HepG2 (cell line): ENCODE results near the gene RCBTB2. TPM values are rescaled to one million over a fixed set of nuclear protein-coding genes. Genes with fewer than 3 reads are reported as not detected.

Experiments
- ATAC-seq: fragments of 200-7000 bp; cut with Tn5 transposase; 3 replicates; pipeline ENCODE4 v1.9.1; 2020; ENCODE audit warnings: mild to moderate bottlenecking, moderate library complexity
- BruUV-seq: library from RNA; stranded (reverse); fragments of 400-500 nt; replicated peaks from 2 replicates; lab custom pipeline; 2021; lab: Mats Ljungman, UMichigan
- CTCF ChIA-PET: fragments of 300-600 bp; formaldehyde crosslinking; extraction: SDS; loops from one replicate; lab custom pipeline; 2021; ENCODE audit warnings: low total read pairs, inconsistent platforms, low intra/inter-chr PET ratio; lab: Yijun Ruan, JAX
- POLR2A ChIA-PET: fragments of 350-600 bp; sonication (Branson Sonifier 250); formaldehyde crosslinking; loops from one replicate; lab custom pipeline; 2020; ENCODE audit warnings: antibody characterized with exemption, inconsistent platforms; lab: Yijun Ruan, JAX
- DNase-seq: peaks from one replicate; pipeline ENCODE4 v3.0.0-alpha.2; 2015; ENCODE audit warnings: low spot score
- FAIRE-seq: peaks from 3 replicates; lab custom pipeline; 2011; peaks lifted over from hg19 to GRCh38; lab: Jason Lieb, UNC
- H2AFZ ChIP-seq: one replicate; pipeline ENCODE4 v1.6.1; 2011; ENCODE audit warnings: low read length, inconsistent platforms
- H3K27ac ChIP-seq: fragments of 300-600 bp; 3 replicates; pipeline ENCODE4 v1.8.0; 2011; ENCODE audit warnings: mixed run types, mild to moderate bottlenecking, mixed read lengths, low read length, inconsistent platforms; ENCODE audit not compliant: insufficient read depth; ENCODE audit errors: extremely low read length
- H3K27me3 ChIP-seq, 2 experiments: fragments of 200-600 bp in 1 of 2; 2 replicates in 1 of 2; 3 replicates in 1 of 2; pipeline versions ENCODE4 v1.6.0 to v1.8.0; 2011; ENCODE audit warnings: low read length in 2 of 2, mild to moderate bottlenecking in 2 of 2, moderate library complexity in 2 of 2, inconsistent platforms in 1 of 2; ENCODE audit not compliant: insufficient read depth in 2 of 2, control insufficient read depth in 1 of 2
- H3K36me3 ChIP-seq, 2 experiments: fragments of 200-600 bp in 1 of 2; replicated peaks in 1 of 2; 2 replicates in 1 of 2; 3 replicates in 1 of 2; pipeline versions ENCODE4 v1.5.1 to v1.8.0; 2011; ENCODE audit warnings: low read length in 2 of 2, inconsistent platforms in 1 of 2; ENCODE audit not compliant: insufficient read depth in 2 of 2, control insufficient read depth in 1 of 2
- H3K4me1 ChIP-seq: 2 replicates; pipeline ENCODE4 v1.5.1; 2012; ENCODE audit warnings: low read length, inconsistent platforms; ENCODE audit not compliant: insufficient read depth
- H3K4me2 ChIP-seq: 2 replicates; pipeline ENCODE4 v1.6.0; 2011; ENCODE audit warnings: low read depth, low read length, inconsistent platforms
- H3K4me3 ChIP-seq, 3 experiments: fragments of 200-600 bp in 1 of 3; sonication (generic), shearing (Covaris generic) in 1 of 3; replicated peaks in 1 of 3; 2 replicates each; pipeline ENCODE4 v1.5.1; 2011 to 2016; ENCODE audit warnings: low read length in 3 of 3, inconsistent platforms in 2 of 3, low read depth in 2 of 3, mild to moderate bottlenecking in 2 of 3, control low read depth in 1 of 3, mixed read lengths in 1 of 3; ENCODE audit not compliant: insufficient read depth in 1 of 3
- H3K79me2 ChIP-seq: one replicate; pipeline ENCODE4 v1.6.1; 2011; ENCODE audit warnings: low read length, inconsistent platforms; ENCODE audit not compliant: insufficient read depth
- H3K9ac ChIP-seq: 2 replicates; pipeline ENCODE4 v1.6.0; 2011; ENCODE audit warnings: mild to moderate bottlenecking, low read depth, low read length, inconsistent platforms; ENCODE audit not compliant: insufficient read depth
- H3K9me3 ChIP-seq: 2 replicates; pipeline ENCODE4 v1.5.1; 2012; ENCODE audit warnings: mild to moderate bottlenecking, low read length
- H4K20me1 ChIP-seq: 2 replicates; pipeline ENCODE4 v1.6.0; 2011; ENCODE audit warnings: inconsistent platforms, mild to moderate bottlenecking, low read length, moderate library complexity; ENCODE audit not compliant: insufficient read depth
- CBFB ChIP-seq: sonication (generic); formaldehyde crosslinking; IDR thresholded peaks from 2 replicates; pipeline ENCODE4 v1.4.0; 2020; ENCODE audit warnings: missing genetic modification reagents
- ELF1 ChIP-seq: sonication (generic); formaldehyde crosslinking; IDR thresholded peaks from 2 replicates; pipeline ENCODE4 v1.4.0; 2020; ENCODE audit warnings: missing genetic modification reagents
- FOXM1 ChIP-seq: sonication (generic); formaldehyde crosslinking; IDR thresholded peaks from 2 replicates; pipeline ENCODE4 v1.5.0; 2020; ENCODE audit warnings: missing genetic modification reagents
- KDM4B ChIP-seq: sonication (generic); formaldehyde crosslinking; IDR thresholded peaks from 2 replicates; pipeline ENCODE4 v1.4.0; 2020; ENCODE audit warnings: missing genetic modification reagents
- NR2F1 ChIP-seq, 2 experiments: fragments of 450-650 bp in 1 of 2; formaldehyde crosslinking in 1 of 2; IDR thresholded peaks; 2 replicates each; pipeline versions ENCODE4 v1.5.0 to v1.6.1; 2016 to 2020; ENCODE audit warnings: mild to moderate bottlenecking in 1 of 2, missing compliant biosample characterization in 1 of 2, missing genetic modification reagents in 1 of 2, moderate library complexity in 1 of 2
- TAF15 ChIP-seq: fragments of 200-400 bp; formaldehyde crosslinking; IDR thresholded peaks from one replicate; pipeline ENCODE4 v1.6.1; 2018; ENCODE audit warnings: mild to moderate bottlenecking, low read depth, low read length; ENCODE audit not compliant: poor library complexity, severe bottlenecking
- TSC22D2 ChIP-seq: sonication (generic); formaldehyde crosslinking; IDR thresholded peaks from 2 replicates; pipeline ENCODE4 v1.5.1; 2020; ENCODE audit warnings: missing genetic modification reagents, mild to moderate bottlenecking, borderline replicate concordance
- ZBTB8A ChIP-seq: sonication (generic); formaldehyde crosslinking; IDR thresholded peaks from 2 replicates; pipeline ENCODE4 v1.4.0; 2020; ENCODE audit warnings: mild to moderate bottlenecking, low read depth, missing genetic modification reagents, borderline replicate concordance
- ZKSCAN5 ChIP-seq: sonication (generic); formaldehyde crosslinking; IDR thresholded peaks from 2 replicates; pipeline ENCODE4 v1.5.1; 2020; ENCODE audit warnings: mild to moderate bottlenecking, missing genetic modification reagents
- ZNF557 ChIP-seq: sonication (generic); formaldehyde crosslinking; IDR thresholded peaks from 2 replicates; pipeline ENCODE4 v1.4.0; 2020; ENCODE audit warnings: missing genetic modification reagents
- ZNF569 ChIP-seq: sonication (generic); formaldehyde crosslinking; IDR thresholded peaks from 2 replicates; pipeline ENCODE4 v1.5.0; 2020; ENCODE audit warnings: mild to moderate bottlenecking, missing genetic modification reagents, moderate library complexity, borderline replicate concordance
- ZNF597 ChIP-seq: sonication (generic); formaldehyde crosslinking; IDR thresholded peaks from 2 replicates; pipeline ENCODE4 v1.5.0; 2020; ENCODE audit warnings: missing genetic modification reagents
- ZNF773 ChIP-seq: sonication (generic); formaldehyde crosslinking; IDR thresholded peaks from 2 replicates; pipeline ENCODE4 v1.4.0; 2020; ENCODE audit warnings: missing genetic modification reagents, borderline replicate concordance
- WGBS: methylation state at CpG from one replicate; pipeline ENCODE4 v1.1.6; 2017; ENCODE audit warnings: low lambda C conversion rate; 5-methylcytosine and 5-hydroxymethylcytosine counted together
- in situ Hi-C: cut with HindIII; loops from 2 replicates; pipeline ENCODE4 v1.10.0; 2017; ENCODE audit warnings: low pct_unique_long_range_greater_than_20kb; ENCODE audit not compliant: extremely low pct_ligation_motif_present
- intact Hi-C: fragments of 100-400 bp; cut with micrococcal nuclease; formaldehyde crosslinking; loops from one replicate; pipeline ENCODE4 v1.10.0; 2022; ENCODE audit not compliant: unreplicated experiment
- polyA plus RNA-seq, 8 experiments: library from polyadenylated mRNA; depleted of rRNA in 3 of 8; stranded (reverse) in 7 of 8; unstranded in 1 of 8; fragments of >200 nt; fragmentation: Illumina TruSeq in 4 of 8; extraction: Trizol in 4 of 8; gene quantifications; 2 replicates each; pipeline versions ENCODE4 v1.2.1 to v1.2.3, GENCODE V29; 2011 to 2016; ENCODE audit warnings: low read depth in 4 of 8, missing spikeins in 1 of 8, mixed read lengths in 1 of 8; ENCODE audit not compliant: insufficient read depth in 1 of 8
- total RNA-seq, 5 experiments: library from RNA; depleted of rRNA; stranded (reverse); fragments of >200 nt; fragmentation: Illumina TruSeq; extraction: Trizol; gene quantifications; 2 replicates each; pipeline ENCODE4 v1.2.3, GENCODE V29; 2016; ENCODE audit warnings: low read depth in 1 of 5
- TF ChIP-seq, protein P1 (sequence below): sonication (generic); formaldehyde crosslinking; IDR thresholded peaks from 2 replicates; pipeline ENCODE4 v1.5.1; 2020; ENCODE audit warnings: missing genetic modification reagents, mild to moderate bottlenecking, borderline replicate concordance
- TF ChIP-seq, protein P2 (sequence below): sonication (generic); formaldehyde crosslinking; IDR thresholded peaks from 2 replicates; pipeline ENCODE4 v1.5.0; 2020; ENCODE audit warnings: mild to moderate bottlenecking, missing genetic modification reagents
- TF ChIP-seq, protein P3 (sequence below): sonication (generic); formaldehyde crosslinking; IDR thresholded peaks from 2 replicates; pipeline ENCODE4 v1.9.0; 2021; ENCODE audit warnings: missing genetic modification reagents, borderline replicate concordance

Gene RCBTB2
- total and polyA plus RNA-seq, 2 of the 13 experiments (the other 11 are each of a cell fraction or from before 2014, with no cell fraction given) = 1.9 to 2.7 TPM

DNA sequence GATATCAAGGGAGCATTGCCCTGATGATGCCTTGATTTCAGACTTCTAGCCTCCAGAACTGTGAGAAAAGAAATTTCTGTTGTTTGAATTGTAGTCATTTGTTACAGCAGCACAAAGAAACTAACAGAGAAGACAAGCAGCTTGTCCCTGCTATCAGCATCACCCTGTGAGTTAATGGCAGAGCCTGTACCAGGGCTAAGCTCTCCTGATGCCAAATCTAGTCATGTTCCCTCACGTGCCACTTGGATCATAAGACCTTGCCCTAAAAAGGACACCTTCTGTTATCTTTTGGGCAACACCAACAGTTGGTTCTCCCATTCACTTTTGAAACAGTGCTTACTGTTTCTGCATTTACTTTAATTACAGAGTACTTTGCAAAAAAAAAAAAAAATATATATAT lies 14.8 kb downstream of the RCBTB2 start:
- CTCF ChIA-PET = no interaction called here
- Histone ChIP-seq H3K4me2 (no peak overlapping the region), H3K4me3 (no peak overlapping the region), H4K20me1 (no peaks in the 10 kb centered on the region), H2AFZ (no peak overlapping the region), H3K27ac (no peak overlapping the region), H3K27me3 (no peaks in the 10 kb centered on the region), H3K79me2 (no peaks in the 10 kb centered on the region), H3K4me1 (peaks cover 5% of the 10 kb centered on the region; the same call in 1 of the 2 replicates), H3K9ac (no peak overlapping the region), H3K9me3 (no peaks in the 10 kb centered on the region), H3K36me3 (no peaks in the 10 kb centered on the region)
- ATAC-seq = no peak
- POLR2A ChIA-PET = no interaction called here
- 89% methylated on average over 1 of the region's 1 CpG for WGBS
- in situ Hi-C loops (no loop called here), intact Hi-C loops (no loop called here)
- BruUV-seq = no TSS peak
- no peak for FAIRE-seq
- TF ChIP-seq ZKSCAN5 (CRISPR knock-in tag) = no peak
- no peak for TF ChIP-seq FOXM1 (CRISPR knock-in tag)
- no peak for TF ChIP-seq ZNF597 (CRISPR knock-in tag)
- TF ChIP-seq TAF15 = no peak
- TF ChIP-seq ELF1 (CRISPR knock-in tag) = no peak
- no peak for TF ChIP-seq KDM4B
- no peak for TF ChIP-seq ZBTB8A (CRISPR knock-in tag)
- TF ChIP-seq ZNF773 = no peak
- no peak for TF ChIP-seq ZNF569 (CRISPR knock-in tag)
- TF ChIP-seq, protein P1, sequence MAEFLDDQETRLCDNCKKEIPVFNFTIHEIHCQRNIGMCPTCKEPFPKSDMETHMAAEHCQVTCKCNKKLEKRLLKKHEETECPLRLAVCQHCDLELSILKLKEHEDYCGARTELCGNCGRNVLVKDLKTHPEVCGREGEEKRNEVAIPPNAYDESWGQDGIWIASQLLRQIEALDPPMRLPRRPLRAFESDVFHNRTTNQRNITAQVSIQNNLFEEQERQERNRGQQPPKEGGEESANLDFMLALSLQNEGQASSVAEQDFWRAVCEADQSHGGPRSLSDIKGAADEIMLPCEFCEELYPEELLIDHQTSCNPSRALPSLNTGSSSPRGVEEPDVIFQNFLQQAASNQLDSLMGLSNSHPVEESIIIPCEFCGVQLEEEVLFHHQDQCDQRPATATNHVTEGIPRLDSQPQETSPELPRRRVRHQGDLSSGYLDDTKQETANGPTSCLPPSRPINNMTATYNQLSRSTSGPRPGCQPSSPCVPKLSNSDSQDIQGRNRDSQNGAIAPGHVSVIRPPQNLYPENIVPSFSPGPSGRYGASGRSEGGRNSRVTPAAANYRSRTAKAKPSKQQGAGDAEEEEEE (CRISPR knock-in tag) = no peak
- TF ChIP-seq NR2F1 (CRISPR knock-in tag; IDR thresholded peaks at IDR 0.05) = no peak
- TF ChIP-seq, protein P2, sequence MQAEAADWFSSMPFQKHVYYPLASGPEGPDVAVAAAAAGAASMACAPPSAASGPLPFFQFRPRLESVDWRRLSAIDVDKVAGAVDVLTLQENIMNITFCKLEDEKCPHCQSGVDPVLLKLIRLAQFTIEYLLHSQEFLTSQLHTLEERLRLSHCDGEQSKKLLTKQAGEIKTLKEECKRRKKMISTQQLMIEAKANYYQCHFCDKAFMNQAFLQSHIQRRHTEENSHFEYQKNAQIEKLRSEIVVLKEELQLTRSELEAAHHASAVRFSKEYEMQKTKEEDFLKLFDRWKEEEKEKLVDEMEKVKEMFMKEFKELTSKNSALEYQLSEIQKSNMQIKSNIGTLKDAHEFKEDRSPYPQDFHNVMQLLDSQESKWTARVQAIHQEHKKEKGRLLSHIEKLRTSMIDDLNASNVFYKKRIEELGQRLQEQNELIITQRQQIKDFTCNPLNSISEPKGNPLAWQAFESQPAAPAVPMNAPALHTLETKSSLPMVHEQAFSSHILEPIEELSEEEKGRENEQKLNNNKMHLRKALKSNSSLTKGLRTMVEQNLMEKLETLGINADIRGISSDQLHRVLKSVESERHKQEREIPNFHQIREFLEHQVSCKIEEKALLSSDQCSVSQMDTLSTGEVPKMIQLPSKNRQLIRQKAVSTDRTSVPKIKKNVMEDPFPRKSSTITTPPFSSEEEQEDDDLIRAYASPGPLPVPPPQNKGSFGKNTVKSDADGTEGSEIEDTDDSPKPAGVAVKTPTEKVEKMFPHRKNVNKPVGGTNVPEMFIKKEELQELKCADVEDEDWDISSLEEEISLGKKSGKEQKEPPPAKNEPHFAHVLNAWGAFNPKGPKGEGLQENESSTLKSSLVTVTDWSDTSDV (CRISPR knock-in tag) = no peak
- TF ChIP-seq, protein P3, sequence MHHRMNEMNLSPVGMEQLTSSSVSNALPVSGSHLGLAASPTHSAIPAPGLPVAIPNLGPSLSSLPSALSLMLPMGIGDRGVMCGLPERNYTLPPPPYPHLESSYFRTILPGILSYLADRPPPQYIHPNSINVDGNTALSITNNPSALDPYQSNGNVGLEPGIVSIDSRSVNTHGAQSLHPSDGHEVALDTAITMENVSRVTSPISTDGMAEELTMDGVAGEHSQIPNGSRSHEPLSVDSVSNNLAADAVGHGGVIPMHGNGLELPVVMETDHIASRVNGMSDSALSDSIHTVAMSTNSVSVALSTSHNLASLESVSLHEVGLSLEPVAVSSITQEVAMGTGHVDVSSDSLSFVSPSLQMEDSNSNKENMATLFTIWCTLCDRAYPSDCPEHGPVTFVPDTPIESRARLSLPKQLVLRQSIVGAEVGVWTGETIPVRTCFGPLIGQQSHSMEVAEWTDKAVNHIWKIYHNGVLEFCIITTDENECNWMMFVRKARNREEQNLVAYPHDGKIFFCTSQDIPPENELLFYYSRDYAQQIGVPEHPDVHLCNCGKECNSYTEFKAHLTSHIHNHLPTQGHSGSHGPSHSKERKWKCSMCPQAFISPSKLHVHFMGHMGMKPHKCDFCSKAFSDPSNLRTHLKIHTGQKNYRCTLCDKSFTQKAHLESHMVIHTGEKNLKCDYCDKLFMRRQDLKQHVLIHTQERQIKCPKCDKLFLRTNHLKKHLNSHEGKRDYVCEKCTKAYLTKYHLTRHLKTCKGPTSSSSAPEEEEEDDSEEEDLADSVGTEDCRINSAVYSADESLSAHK (CRISPR knock-in tag) = no peak
- TF ChIP-seq CBFB (CRISPR knock-in tag) = no peak
- TF ChIP-seq TSC22D2 (CRISPR knock-in tag) = no peak
- no peak for TF ChIP-seq ZNF557
- no peak for DNase-seq
